Activated naive CD4-positive, alpha-beta T cell treated with anti-CD3 and anti-CD28 coated beads, Interleukin-2, amount 50 U/mL, for 72 hours (primary cell): ENCODE results near the gene LGALS7B. TPM values are rescaled to one million over a fixed set of nuclear protein-coding genes. Genes with fewer than 3 reads are reported as not detected.
"Not testable (repeated sequence)": the region's sequence is repeated elsewhere in the genome, so short reads cannot be mapped to it uniquely, and the experiment has no call there.

Experiments
- ATAC-seq, 2 donors: fragments of 150-1000 bp; cut with Tn5 transposase; 2 replicates each; pipeline ENCODE4 v1.10.0; 2021; ENCODE audit warnings: mild to moderate bottlenecking in 2 of 2, moderate library complexity in 2 of 2
- DNase-seq, 2 donors: peaks; one replicate each; pipeline ENCODE4 v3.0.0; 2021 to 2022; ENCODE audit warnings: low spot score in 2 of 2
- H3K27ac Mint-ChIP-seq, 2 donors: one replicate each; pipeline ENCODE4 v1.8.0; 2022; ENCODE audit warnings: mild to moderate bottlenecking in 2 of 2, mixed read lengths in 2 of 2
- H3K36me3 Mint-ChIP-seq, 2 donors: one replicate each; pipeline ENCODE4 v1.8.0; 2022; ENCODE audit warnings: mixed read lengths in 2 of 2
- H3K9me3 Mint-ChIP-seq, 2 donors: one replicate each; pipeline ENCODE4 v1.8.0; 2022; ENCODE audit warnings: mixed read lengths in 2 of 2
- total RNA-seq, 2 donors: library from RNA; stranded (reverse); gene quantifications; one replicate each; pipeline ENCODE4 v1.2.3, GENCODE V29; 2022

Gene LGALS7B
- total RNA-seq, 2 donors from 2014 or later = not detected

DNA sequence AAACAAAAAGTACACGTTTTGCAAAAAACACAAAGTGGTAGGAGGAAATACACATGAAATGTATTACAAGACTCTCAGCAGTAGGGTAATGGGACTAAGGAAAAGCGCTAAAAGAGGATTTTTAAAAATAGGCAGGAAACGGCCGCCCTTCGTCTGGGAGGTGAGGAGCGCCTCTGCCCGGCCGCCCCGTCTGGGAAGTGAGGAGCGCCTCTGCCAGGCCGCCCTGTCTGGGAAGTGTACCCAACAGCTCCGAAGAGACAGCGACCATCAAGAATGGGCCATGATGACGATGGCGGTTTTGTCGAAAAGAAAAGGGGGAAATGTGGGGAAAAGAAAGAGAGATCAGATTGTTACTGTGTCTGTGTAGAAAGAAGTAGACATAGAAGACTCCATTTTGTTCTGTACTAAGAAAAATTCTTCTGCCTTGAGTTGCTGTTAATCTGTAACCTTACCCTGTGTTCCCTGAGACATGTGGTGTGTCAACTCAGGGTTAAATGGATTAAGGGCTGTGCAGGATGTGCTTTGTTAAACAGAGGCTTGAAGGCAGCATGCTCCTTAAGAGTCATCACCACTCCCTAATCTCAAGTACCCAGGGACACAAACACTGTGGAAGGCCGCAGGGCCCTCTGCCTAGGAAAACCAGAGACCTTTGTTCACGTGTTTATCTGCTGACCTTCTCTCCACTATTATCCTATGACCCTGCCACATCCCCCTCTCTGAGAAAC lies 18.5 kb downstream of the LGALS7B start:
- not testable (repeated sequence) for H3K9me3 Mint-ChIP-seq, DNase-seq, ATAC-seq, H3K27ac Mint-ChIP-seq, H3K36me3 Mint-ChIP-seq

DNA sequence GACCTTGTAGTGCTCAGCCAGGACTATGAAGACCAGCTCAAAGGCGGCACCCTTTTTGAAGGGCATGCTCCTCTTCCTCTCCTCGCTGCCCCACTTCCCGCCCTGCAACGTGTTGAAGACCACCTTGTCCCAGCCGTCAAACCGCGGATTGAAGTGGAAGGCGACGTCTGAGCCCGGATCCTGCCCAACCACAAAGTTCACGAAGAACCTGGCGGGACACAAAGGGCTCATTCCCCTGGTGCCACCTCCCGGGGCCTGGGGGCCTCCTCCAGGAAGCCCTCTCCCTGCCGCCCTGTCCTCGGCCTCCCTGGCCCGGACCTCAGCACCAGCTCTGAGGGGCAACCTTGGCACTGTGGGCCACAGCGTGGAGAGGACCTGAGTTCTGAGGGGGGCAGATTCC lies 19.7 kb downstream of the LGALS7B start:
- Mint-ChIP-seq H3K36me3 (no peaks in the 10 kb centered on the region), H3K27ac (no peak overlapping the region), H3K9me3 (no peaks in the 10 kb centered on the region)
- ATAC-seq (no peak), DNase-seq (no peak)

DNA sequence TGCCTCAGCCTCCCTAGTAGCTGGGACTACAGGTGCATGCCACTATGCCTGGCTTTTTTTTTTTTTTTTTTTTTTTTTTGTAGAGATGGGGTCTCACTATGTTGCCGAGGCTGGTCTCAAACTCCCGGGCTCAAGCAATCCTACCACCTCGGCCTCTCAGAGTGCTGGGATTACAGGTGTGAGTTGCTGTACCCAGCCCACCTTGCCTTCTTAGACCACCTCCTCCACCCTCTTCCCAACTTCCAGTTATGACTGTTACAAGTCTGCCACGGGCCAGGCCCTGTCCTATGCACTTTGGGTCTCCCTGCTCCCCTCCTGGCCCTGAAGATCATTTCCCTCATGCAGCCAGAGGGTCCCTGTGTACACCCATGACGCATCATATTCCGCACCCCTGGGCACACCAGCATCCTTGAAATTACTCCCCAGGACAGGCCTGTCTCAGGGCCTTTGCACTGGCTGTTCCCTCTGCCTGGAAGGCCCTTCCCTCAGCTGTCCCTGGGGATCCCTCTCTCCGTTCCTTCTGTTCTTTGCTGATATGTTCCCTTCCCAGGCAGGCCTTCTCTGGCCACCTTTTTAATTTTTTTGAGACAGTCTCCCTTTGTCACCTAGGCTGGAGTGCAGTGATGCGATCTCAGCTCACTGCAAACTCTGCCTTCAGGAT lies 20.7 kb downstream of the LGALS7B start:
- H3K36me3 Mint-ChIP-seq = no peaks in the 10 kb centered on the region
- no peak overlapping the region for H3K27ac Mint-ChIP-seq
- no peaks in the 10 kb centered on the region for H3K9me3 Mint-ChIP-seq
- DNase-seq (no peak), ATAC-seq (no peak)

DNA sequence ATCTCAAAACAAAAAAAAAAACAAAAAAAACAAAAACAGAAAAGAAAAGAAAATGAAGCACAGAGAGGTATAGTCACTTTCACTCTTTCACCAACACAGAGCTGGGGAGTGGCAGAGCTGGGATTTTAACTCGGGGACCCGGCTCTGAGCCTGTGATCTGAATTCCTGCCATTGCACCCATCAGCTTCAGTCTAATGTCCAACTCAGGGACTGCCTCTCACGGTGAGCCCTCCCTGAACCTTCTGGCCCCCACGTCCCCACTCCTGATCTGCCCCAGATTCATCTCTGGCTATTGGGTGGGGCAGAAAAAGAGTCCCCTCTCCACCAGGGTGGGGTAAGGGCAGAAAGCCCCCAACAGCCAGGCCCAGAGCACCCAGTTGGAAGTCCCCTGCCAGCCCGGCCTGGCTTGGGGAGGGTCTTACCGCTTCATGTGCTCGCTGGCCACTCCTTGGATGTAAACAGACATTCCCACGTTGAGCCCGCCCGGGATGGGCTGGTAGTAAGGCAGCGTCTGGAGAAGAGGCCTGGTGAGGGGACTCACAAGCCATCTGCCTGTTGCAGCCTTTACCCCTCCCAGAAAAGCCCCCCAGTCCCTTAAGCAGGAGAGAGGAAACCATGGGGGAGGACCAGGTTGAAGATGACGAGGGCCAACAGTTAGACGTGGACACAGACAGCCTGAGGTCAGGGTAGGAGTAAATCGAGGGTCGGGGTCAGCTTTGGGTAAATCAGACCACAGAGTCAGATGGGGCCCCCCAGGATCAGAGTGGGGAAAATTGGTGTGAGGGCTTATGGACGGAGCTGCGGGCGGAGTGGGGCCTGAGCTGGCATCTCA lies 23.2 kb downstream of the LGALS7B start:
- Mint-ChIP-seq H3K27ac (no peak overlapping the region), H3K9me3 (no peaks in the 10 kb centered on the region), H3K36me3 (no peaks in the 10 kb centered on the region)
- ATAC-seq (no peak), DNase-seq (no peak)

DNA sequence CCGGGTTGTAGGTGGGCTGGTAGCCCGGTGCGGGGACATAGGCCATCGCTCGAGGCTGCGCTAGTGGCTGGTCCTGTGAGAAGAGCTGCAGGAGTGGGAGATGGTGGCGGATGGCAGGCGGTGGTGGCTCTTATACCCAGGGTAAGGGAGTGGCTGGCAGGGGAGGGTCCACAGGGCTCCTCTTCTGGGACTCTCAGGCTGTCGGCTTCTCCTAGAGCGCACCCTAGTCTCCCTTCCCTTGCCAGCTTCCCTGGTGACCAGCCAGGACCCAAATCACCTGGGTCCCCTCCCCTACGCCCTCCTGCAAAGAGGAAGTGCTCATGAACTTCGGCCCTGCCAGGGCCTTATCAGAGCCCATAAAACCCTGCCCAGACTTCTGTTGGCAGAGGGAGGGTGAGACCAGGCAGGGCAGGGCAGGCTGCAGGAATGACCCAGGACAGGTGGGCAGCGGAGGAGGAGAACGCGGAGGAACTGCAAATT lies 23.9 kb downstream of the LGALS7B start, which contains the start of gene LGALS4:
LGALS4 (minus strand) TSS at position 105 of the 480 bp plus-strand sequence; CDS start at position 46, 59 bp downstream.
- no peak for DNase-seq
- ATAC-seq = no peak
- H3K27ac Mint-ChIP-seq = no peak within 1 kb of the TSS
- no peaks in the 10 kb centered on the region for H3K9me3 Mint-ChIP-seq
- H3K36me3 Mint-ChIP-seq = no peaks in the 10 kb centered on the region

DNA sequence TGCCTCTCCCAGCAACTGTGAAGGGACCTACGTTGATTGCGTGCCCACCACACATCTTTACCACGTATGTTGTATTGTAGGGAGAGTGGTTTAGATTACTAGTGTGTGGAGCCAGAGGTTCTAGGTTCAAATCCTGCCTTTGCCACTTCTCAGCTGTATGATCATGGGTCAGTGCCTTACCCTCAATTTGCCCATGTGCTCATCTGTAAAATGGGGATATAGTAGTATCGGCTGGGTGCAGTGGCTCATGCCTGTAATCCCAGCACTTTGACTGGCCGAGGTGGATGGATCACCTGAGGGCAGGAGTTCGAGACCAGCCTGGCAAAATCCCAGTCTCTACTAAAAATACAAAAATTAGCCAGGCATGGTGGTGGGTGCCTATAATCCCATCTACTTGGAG lies 24.3 kb downstream of the LGALS7B start:
- Mint-ChIP-seq H3K36me3 (no peaks in the 10 kb centered on the region), H3K27ac (no peak overlapping the region), H3K9me3 (no peaks in the 10 kb centered on the region)
- ATAC-seq (no peak), DNase-seq (no peak)

DNA sequence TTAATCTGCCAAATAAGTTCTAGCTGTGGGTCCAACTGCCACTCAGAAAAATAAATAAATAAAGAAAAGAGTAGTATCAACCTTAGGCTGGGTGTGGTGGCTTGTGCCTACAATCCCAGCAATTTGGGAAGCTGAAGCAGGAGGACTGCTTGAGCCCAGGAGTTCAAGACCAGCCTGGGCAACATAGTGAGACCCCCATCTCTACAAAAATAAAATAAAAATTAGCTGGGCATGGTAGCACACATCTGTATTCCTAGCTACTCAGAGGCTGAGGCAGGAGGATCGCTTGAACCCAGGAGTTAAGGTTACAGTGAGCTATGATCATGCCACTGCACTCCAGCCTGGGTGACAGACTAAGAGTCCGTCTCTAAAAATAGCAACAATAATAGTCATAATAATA lies 24.9 kb downstream of the LGALS7B start:
- H3K27ac Mint-ChIP-seq, H3K9me3 Mint-ChIP-seq, ATAC-seq, H3K36me3 Mint-ChIP-seq, DNase-seq: not testable (repeated sequence)

DNA sequence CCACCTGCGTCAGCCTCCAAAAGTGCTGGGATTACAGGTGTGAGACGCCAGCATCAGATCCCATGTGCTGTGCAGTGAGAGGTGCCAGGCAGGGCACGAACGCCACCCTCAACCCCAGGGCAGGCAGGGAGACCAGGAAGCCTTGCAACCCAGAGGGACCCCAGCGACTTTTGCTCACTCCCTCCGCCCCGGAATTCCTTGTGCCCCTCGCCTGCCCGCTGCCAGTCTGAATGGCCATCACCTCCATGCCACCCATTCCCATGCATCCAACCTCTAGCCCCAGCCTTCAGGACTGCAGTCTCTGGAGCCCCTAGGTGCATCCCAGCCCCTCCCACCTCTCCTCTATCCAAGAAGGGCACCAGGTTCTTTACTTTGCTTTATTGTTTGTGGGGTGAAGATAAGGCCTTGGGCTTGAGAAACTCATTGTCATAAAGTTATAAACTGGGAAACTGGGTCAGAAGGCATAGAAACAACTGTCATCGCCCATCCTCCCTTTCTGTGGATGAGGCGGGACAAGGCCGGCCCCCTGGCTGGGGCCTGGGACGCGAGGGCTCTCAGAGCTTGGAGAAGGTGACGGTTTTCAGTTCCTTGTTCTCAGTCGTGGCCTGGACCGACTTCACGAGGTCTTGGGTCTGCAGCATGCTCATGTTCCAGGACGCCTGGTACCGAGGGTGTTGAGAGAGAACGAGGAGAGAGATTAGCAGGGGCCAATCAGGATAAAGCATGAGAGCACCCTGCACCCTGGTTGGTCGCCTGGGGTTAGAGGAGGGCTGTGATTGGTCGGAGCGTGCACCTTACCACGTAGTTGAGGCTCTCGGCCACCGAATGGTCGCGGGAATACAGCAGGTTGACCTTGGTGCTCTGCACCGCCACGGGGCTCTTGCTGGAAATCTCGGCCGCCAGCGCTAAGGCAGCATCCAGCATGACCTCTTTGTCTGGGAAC lies 26.3 kb downstream of the LGALS7B start:
- DNase-seq (no peak), ATAC-seq (no peak)
- no peaks in the 10 kb centered on the region for H3K36me3 Mint-ChIP-seq
- no peaks in the 10 kb centered on the region for H3K9me3 Mint-ChIP-seq
- H3K27ac Mint-ChIP-seq = no peak overlapping the region

DNA sequence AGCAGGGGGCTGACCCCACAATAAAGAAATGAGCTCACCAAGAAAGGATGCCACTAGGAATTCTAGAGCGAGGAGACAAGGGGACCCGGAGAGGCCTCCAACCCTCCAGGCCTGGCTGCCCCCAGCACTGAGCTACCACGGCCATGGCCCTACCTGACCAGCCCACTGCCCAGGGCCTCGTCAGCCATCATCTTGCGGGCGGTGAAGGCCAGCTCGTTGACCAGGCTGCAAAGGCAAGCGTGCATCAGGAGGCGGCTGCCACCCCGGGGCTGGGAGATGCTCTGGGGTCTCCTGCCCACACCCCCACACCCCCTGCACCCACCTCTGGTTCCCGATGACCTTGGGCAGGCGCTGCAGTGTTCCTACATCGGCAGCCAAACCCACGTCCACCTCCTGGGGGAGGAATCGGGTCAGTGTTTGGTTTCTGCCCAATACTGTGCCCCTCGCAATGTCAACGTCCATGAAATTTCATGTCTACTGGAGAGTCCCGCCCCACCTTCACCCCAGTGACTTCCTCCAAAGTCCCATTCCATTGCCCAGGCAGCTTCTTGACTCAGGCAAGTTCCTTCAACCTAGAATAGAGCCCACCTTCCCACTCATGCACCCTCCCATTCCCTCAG lies 27.2 kb downstream of the LGALS7B start:
- Mint-ChIP-seq H3K9me3 (no peaks in the 10 kb centered on the region), H3K36me3 (peaks cover 0 to 7% of the 10 kb centered on the region in 2 donors), H3K27ac (peak overlapping the region in 1 of 2 donors; percentile 81)
- ATAC-seq = no peak
- no peak for DNase-seq

DNA sequence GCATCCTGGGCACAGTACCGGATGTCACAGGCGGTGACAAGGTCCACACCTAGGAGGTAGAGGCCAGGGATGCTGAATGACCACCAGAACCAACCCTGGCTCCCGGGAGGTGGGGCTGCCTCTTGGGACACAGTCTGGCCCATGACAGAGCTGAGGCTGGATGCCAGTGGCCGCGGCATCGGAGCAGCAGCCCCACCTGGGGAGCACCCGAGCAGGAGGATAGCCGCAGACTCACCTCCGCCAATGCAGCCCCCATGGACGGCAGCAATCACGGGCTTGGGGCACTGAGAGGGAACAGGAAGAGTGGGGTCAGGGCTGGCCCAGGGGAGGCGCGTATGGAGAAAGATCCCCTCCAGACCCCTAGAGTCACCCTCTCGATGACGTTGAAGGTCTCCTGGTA lies 28.1 kb downstream of the LGALS7B start:
- DNase-seq (no peak), ATAC-seq (no peak)
- peaks cover 0 to 7% of the 10 kb centered on the region in 2 donors for H3K36me3 Mint-ChIP-seq
- H3K27ac Mint-ChIP-seq = peak overlapping the region in 1 of 2 donors; percentile 17
- H3K9me3 Mint-ChIP-seq = no peaks in the 10 kb centered on the region

DNA sequence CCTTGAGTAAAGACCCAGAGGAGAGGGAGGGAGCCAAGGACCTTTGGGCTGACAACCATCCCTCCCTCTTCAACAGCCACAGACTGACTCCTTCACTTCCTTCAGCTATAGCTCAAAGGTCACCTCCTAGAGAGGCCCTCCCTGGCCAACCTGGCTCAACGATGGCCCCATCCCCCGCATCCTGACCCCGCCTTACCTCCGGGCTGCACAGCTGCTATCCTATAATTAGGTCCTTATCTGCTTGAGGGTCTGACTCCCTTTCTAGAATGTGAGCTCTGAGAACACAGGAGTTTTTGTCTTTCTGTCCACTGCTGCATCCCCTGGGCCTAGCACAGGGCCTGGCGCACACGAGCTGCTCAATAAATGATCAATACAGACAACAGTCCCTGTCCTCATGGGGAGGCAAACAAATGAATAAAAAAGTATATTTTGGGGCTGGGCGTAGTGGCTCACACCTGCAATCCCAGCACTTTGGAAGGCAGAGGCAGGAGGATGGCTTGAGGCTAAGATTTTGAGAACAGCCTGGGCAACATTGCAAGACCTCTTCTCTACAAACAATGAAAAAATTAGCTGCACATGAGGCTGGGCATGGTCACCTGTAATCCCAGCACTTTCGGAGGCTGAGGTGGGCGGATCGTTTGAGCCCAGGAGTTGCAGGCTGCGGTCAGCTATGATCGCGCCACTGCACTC lies 30.4 kb downstream of the LGALS7B start:
- no peak for DNase-seq
- no peaks in the 10 kb centered on the region for H3K9me3 Mint-ChIP-seq
- peaks cover 12 to 18% of the 10 kb centered on the region in 2 donors for H3K36me3 Mint-ChIP-seq

DNA sequence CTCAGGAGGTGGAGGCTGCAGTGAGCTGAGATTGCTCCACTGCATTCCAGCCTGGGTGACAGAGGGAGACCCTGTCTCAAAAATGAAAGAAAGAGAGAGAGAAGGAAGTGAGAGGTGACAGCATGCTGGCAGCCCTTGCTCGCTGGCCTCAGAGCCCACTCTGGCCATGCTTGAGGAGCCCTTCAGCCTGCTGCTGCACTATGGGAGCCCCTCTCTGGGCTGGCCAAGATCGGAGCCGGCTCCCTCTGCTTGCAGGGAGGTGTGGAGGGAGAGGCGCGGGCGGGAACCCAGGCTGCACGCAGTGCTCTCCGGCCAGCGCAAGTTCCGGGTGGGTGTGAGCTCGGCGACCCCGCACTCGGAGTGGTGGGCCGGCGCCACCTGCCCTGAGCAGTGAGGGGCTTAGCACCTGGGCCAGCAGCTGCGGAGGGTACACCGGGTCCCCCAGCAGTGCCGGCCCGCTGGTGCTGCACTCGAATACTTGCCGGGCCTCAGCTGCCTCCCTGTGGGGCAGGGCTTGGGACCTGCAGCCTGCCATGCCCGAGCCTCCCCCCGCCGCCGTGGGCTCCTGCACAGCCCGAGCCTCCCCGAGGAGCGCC lies 32.3 kb downstream of the LGALS7B start:
- DNase-seq, ATAC-seq, H3K9me3 Mint-ChIP-seq: not testable (repeated sequence)
- peak overlapping the region in 1 of 2 donors; percentile 17 for H3K27ac Mint-ChIP-seq
- H3K36me3 Mint-ChIP-seq = peaks cover 12 to 18% of the 10 kb centered on the region in 2 donors

More for the DNA sequence above, 30.4 kb downstream of the LGALS7B start:
- ATAC-seq = no peak
- H3K27ac Mint-ChIP-seq = peak overlapping the region; percentile 62 to 64

DNA sequence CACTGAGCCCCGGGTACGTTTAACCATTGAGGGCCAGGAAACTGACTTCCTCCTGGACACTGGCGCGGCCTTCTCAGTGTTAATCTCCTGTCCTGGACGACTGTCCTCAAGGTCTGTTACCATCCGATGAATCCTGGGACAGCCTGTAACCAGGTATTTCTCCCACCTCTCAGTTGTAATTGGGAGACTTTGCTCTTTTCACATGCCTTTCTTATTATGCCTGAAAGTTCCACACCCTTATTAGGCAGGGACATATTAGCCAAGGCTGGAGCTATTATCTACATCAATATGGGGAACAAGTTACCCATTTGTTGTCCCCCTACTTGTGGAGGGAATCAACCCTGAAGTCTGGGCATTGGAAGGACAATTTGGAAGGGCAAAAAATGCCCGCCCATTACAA lies 36.9 kb downstream of the LGALS7B start:
- peaks cover 13 to 24% of the 10 kb centered on the region in 2 donors for H3K36me3 Mint-ChIP-seq
- not testable (repeated sequence) for ATAC-seq, DNase-seq, H3K27ac Mint-ChIP-seq, H3K9me3 Mint-ChIP-seq

DNA sequence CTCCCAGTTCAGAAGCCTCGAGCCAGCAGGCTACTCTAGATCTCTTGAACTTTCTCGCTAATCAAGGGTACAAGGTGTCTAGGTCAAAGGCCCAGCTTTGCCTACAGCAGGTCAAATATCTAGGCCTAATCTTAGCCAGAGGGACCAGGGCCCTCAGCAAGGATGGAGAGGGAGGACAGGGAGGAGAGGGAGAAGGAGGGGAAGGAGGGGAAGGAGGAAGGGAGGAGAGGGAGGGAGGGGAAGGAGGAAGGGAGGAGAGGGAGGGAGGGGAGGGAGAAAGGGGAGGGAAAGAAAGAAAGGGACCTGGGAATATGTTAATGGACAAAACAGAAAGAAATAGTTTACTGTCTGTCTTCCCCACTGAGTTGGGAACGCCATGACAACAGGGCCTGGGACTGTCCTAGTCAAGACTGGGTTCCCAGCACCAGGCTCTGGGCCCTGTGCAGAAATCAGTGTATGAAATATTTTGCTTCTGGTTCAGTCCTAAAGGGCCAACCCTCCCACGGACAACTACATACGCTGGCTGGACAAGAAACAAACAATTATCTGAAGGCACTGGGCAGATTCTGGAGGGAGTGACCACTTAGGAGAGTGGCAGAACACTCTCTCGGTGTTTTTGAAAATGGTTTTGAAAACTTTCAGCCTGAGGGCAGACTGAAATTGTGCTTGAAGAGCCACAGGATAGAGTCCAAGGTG lies 38.0 kb downstream of the LGALS7B start:
- no peak for ATAC-seq
- Mint-ChIP-seq H3K9me3 (no peaks in the 10 kb centered on the region), H3K36me3 (peaks cover 18 to 26% of the 10 kb centered on the region in 2 donors), H3K27ac (peak overlapping the region in 1 of 2 donors; percentile 91)
- DNase-seq = no peak
